ENCODE measurements around the gene VWA8.
"Not testable (repeated sequence)": the region's sequence is repeated elsewhere in the genome, so short reads cannot be mapped to it uniquely, and the experiment has no call there.

VWA8 gene

GRCh38 chr13:41905600-41906254, 55.2 kb downstream of the VWA8 start:
- H3K36me3 Mint-ChIP-seq (ENCODE audit: insufficient read depth) = peaks cover 29% of the 10 kb centered on the region

DNA sequence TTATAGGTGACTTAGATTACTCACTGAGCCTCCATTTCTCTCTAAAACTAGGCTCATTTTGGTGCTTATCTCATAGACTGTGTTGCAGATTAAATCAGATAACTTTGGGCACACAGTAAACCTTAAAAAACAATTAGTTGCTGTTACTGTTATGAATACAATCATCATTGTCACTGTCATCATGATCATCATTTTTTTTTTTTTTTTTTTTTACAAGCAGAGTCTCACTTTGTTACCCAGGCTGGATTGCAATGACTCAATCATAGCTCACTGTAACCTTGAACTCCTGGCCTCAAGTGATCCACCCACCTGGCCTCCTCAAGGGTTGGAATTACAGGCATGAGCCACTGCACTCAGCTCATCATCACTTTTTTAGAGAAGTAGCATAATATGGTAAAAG, 60.0 kb downstream of the VWA8 start:
- ATAC-seq (replicated peaks) = no peak
- Mint-ChIP-seq H3K27ac (no peak overlapping the region), H3K4me1 (ENCODE audit: low read depth in 2 of 2) (peaks cover 2 to 10% of the 10 kb centered on the region in 2 donors), H3K27me3 (no peaks in the 10 kb centered on the region), H3K36me3 (ENCODE audit: insufficient read depth) (no peaks in the 10 kb centered on the region), H3K4me3 (no peak overlapping the region), H3K9me3 (no peaks in the 10 kb centered on the region)
- DNase-seq = no peak

More at GRCh38 chr13:41905600-41906254, 55.2 kb downstream of the VWA8 start:
- Mint-ChIP-seq H3K27me3 (no peaks in the 10 kb centered on the region), H3K4me1 (ENCODE audit: low read depth in 2 of 2) (peaks cover 2 to 3% of the 10 kb centered on the region in 2 donors), H3K27ac (no peak overlapping the region), H3K9me3 (no peaks in the 10 kb centered on the region), H3K4me3 (no peak overlapping the region)
- ATAC-seq (replicated peaks) (peak; percentile 99), DNase-seq (peak in 1 of 3 experiments; percentile 4)

DNA sequence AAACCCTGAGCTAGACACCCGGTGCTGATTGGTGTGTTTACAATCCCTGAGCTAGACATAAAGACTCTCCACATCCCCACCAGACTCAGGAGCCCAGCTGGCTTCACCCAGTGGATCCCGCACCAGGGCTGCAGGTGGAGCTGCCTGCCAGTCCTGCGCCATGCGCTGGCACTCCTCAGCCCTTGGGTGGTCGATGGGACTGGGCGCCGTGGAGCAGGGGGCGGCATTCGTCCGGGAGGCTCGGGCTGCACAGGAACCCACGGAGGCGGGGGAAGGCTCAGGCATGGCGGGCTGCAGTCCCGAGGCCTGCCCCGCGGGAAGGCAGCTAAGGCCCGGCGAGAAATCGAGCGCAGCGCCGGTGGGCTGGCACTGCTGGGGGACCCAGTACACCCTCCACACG, 62.5 kb downstream of the VWA8 start:
- not testable (repeated sequence) for H3K4me3 Mint-ChIP-seq; H3K9me3 Mint-ChIP-seq; H3K27ac Mint-ChIP-seq; ATAC-seq (replicated peaks); H3K36me3 Mint-ChIP-seq (ENCODE audit: insufficient read depth); DNase-seq; H3K4me1 Mint-ChIP-seq (ENCODE audit: low read depth in 2 of 2); H3K27me3 Mint-ChIP-seq

DNA sequence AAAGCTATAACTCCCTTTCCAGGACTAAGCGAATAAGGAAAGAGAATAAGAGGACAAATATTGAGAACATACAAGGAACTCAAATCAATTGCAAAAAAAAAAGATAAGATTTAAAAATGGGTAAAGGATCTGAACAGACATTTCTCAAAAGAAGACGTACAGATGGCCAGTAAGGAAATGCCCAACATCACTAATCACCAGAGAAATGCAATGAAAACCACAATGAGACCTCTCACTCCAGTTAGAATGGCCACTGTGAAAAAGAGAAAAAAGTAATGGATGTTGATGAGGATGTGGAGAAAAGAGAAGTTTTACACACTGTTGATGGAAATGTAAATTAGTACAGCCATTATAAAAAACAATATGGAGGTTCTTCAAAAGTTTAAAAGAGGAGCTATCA, 63.8 kb downstream of the VWA8 start:
- no peaks in the 10 kb centered on the region for H3K9me3 Mint-ChIP-seq
- no peaks in the 10 kb centered on the region for H3K36me3 Mint-ChIP-seq (ENCODE audit: insufficient read depth)
- H3K27me3 Mint-ChIP-seq = no peaks in the 10 kb centered on the region
- H3K4me1 Mint-ChIP-seq (ENCODE audit: low read depth in 2 of 2) = peaks cover 0 to 13% of the 10 kb centered on the region in 2 donors
- no peak for DNase-seq
- no peak overlapping the region for H3K27ac Mint-ChIP-seq
- no peak overlapping the region for H3K4me3 Mint-ChIP-seq
- ATAC-seq (replicated peaks) = no peak

GRCh38 chr13:41895478-41895877, 65.4 kb downstream of the VWA8 start:
- H3K27ac Mint-ChIP-seq = no peak overlapping the region

DNA sequence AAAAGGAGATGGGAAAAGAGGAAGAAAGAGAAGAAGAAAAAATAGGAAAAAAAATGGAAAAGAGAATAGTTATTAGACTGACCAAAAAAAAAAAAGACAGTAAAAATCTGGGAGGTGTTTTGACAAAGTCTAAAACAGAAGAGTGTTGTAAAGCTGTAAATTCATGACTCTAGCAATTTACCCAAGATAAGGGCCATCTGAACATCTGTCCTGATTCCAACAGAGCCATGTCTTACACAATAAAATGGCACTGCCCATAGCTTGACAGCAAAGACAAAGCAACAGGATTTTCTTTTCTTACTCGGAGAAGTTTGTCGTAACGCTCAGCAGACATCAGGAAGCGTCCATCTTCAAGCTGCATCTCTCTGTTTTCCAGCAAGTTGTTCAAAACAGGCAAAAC, 69.8 kb downstream of the VWA8 start:
- DNase-seq = no peak
- H3K36me3 Mint-ChIP-seq (ENCODE audit: insufficient read depth) = peaks cover 12% of the 10 kb centered on the region
- ATAC-seq (replicated peaks) = no peak
- H3K9me3 Mint-ChIP-seq = no peaks in the 10 kb centered on the region
- H3K4me3 Mint-ChIP-seq = no peak overlapping the region
- H3K27me3 Mint-ChIP-seq = no peaks in the 10 kb centered on the region
- H3K27ac Mint-ChIP-seq = no peak overlapping the region
- peaks cover 0 to 6% of the 10 kb centered on the region in 2 donors for H3K4me1 Mint-ChIP-seq (ENCODE audit: low read depth in 2 of 2)

More at GRCh38 chr13:41895478-41895877, 65.4 kb downstream of the VWA8 start:
- Mint-ChIP-seq H3K9me3 (no peaks in the 10 kb centered on the region), H3K4me1 (ENCODE audit: low read depth in 2 of 2) (peaks cover 0 to 13% of the 10 kb centered on the region in 2 donors), H3K27me3 (no peaks in the 10 kb centered on the region), H3K4me3 (no peak overlapping the region), H3K36me3 (ENCODE audit: insufficient read depth) (peaks cover 5% of the 10 kb centered on the region)
- ATAC-seq (replicated peaks) (no peak), DNase-seq (no peak)

- H3K36me3 Mint-ChIP-seq (ENCODE audit: insufficient read depth) = peaks cover 19% of the 10 kb centered on the region
- H3K4me1 Mint-ChIP-seq (ENCODE audit: low read depth in 2 of 2) = no peaks in the 10 kb centered on the region
- no peak overlapping the region for H3K4me3 Mint-ChIP-seq
- no peaks in the 10 kb centered on the region for H3K9me3 Mint-ChIP-seq
- no peaks in the 10 kb centered on the region for H3K27me3 Mint-ChIP-seq
- DNase-seq = no peak
- no peak overlapping the region for H3K27ac Mint-ChIP-seq
- ATAC-seq (replicated peaks) = no peak
Measured at GRCh38 chr13:41883147-41883546, 77.8 kb downstream of the VWA8 start.

- not testable (repeated sequence) for DNase-seq; H3K27ac Mint-ChIP-seq; H3K4me3 Mint-ChIP-seq; H3K9me3 Mint-ChIP-seq; H3K4me1 Mint-ChIP-seq (ENCODE audit: low read depth in 2 of 2); ATAC-seq (replicated peaks); H3K27me3 Mint-ChIP-seq
- peaks cover 16% of the 10 kb centered on the region for H3K36me3 Mint-ChIP-seq (ENCODE audit: insufficient read depth)
Measured at GRCh38 chr13:41881890-41882289, 79.0 kb downstream of the VWA8 start.

DNA sequence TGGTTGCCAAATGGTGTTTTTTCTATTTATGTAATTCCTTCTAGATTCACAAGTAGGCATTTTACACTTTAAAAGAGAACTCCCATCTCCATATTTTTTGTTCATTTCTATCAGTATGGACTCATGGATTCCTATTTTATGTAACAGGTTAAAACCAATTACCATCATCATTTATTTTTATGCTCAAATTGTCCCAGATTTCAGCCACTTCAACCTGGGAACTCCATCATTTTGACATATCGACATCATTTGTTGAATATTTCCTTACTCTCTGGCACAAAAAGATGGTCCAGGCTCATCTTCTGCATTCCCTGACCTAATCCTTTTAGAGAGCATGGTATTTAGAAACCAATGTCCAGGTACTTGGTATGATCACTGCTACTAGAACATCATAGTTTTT, 79.9 kb downstream of the VWA8 start:
- DNase-seq = no peak
- H3K9me3 Mint-ChIP-seq = no peaks in the 10 kb centered on the region
- H3K27me3 Mint-ChIP-seq = no peaks in the 10 kb centered on the region
- no peak overlapping the region for H3K4me3 Mint-ChIP-seq
- peaks cover 10% of the 10 kb centered on the region for H3K36me3 Mint-ChIP-seq (ENCODE audit: insufficient read depth)
- no peaks in the 10 kb centered on the region for H3K4me1 Mint-ChIP-seq (ENCODE audit: low read depth in 2 of 2)
- ATAC-seq (replicated peaks) = no peak
- no peak overlapping the region for H3K27ac Mint-ChIP-seq

GRCh38 chr13:41864658-41865057, 96.3 kb downstream of the VWA8 start:
- ATAC-seq (replicated peaks) (no peak), DNase-seq (no peak)
- Mint-ChIP-seq H3K9me3 (no peaks in the 10 kb centered on the region), H3K4me3 (no peak overlapping the region), H3K4me1 (ENCODE audit: low read depth in 2 of 2) (peaks cover 3 to 8% of the 10 kb centered on the region in 2 donors), H3K27me3 (no peaks in the 10 kb centered on the region), H3K27ac (no peak overlapping the region), H3K36me3 (ENCODE audit: insufficient read depth) (peaks cover 15% of the 10 kb centered on the region)

DNA sequence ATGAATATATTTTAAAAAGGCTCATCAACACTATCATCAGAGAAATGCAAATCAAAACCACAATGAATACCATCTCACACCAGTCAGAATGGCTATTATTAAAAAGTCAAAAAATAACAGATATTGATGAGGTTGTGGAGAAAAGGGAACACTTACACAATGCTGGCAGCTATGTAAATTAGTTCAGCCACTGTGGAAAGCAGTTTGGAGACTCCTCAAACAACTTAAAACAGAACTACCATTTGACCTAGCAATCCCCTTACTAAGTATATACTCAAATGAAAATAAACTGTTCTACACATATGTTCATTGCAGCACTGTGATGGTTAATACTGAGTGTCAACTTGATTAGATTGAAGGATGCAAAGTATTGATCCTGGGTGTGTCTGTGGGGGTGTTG, 98.2 kb downstream of the VWA8 start:
- DNase-seq; H3K27ac Mint-ChIP-seq; ATAC-seq (replicated peaks); H3K4me3 Mint-ChIP-seq; H3K9me3 Mint-ChIP-seq; H3K4me1 Mint-ChIP-seq (ENCODE audit: low read depth in 2 of 2); H3K27me3 Mint-ChIP-seq: not testable (repeated sequence)
- peaks cover 18% of the 10 kb centered on the region for H3K36me3 Mint-ChIP-seq (ENCODE audit: insufficient read depth)

DNA sequence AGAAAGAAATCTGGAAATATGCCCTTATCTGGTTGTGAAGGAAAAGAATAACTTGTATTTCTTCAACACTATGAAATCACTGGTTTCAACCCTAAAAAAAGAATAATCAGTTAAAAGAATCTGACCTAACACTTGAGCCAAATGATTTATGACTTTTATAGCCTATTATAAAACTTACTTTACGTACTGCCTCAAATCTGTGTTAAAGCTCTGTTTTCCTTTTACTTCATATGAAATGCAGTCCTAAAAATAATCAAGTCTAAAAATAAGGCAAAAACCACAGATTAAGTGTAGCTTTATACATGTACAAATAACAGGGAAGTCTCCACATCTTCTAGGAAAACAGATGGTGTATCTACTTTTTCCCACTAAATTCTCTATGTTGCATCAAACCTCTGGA, 101.3 kb downstream of the VWA8 start:
- ATAC-seq (replicated peaks) (no peak), DNase-seq (no peak)
- no peaks in the 10 kb centered on the region for H3K9me3 Mint-ChIP-seq
- peaks cover 20% of the 10 kb centered on the region for H3K36me3 Mint-ChIP-seq (ENCODE audit: insufficient read depth)
- no peak overlapping the region for H3K4me3 Mint-ChIP-seq
- H3K27me3 Mint-ChIP-seq = no peaks in the 10 kb centered on the region
- H3K27ac Mint-ChIP-seq = no peak overlapping the region
- peaks cover 3 to 8% of the 10 kb centered on the region in 2 donors for H3K4me1 Mint-ChIP-seq (ENCODE audit: low read depth in 2 of 2)

GRCh38 chr13:41858780-41859179, 102.1 kb downstream of the VWA8 start:
- Mint-ChIP-seq H3K36me3 (ENCODE audit: insufficient read depth) (peaks cover 20% of the 10 kb centered on the region), H3K4me3 (no peak overlapping the region), H3K9me3 (no peaks in the 10 kb centered on the region), H3K27ac (no peak overlapping the region), H3K27me3 (no peaks in the 10 kb centered on the region), H3K4me1 (ENCODE audit: low read depth in 2 of 2) (peaks cover 3 to 8% of the 10 kb centered on the region in 2 donors)
- no peak for ATAC-seq (replicated peaks)
- DNase-seq = no peak

GRCh38 chr13:41854758-41855157, 106.2 kb downstream of the VWA8 start:
- ATAC-seq (replicated peaks) = no peak
- H3K9me3 Mint-ChIP-seq = no peaks in the 10 kb centered on the region

More at GRCh38 chr13:41854758-41855157, 106.2 kb downstream of the VWA8 start:
- Mint-ChIP-seq H3K4me1 (ENCODE audit: low read depth in 2 of 2) (peaks cover 0 to 2% of the 10 kb centered on the region in 2 donors), H3K36me3 (ENCODE audit: insufficient read depth) (peaks cover 16% of the 10 kb centered on the region), H3K4me3 (no peak overlapping the region), H3K27me3 (no peaks in the 10 kb centered on the region), H3K27ac (no peak overlapping the region)
- no peak for DNase-seq
